Activated CD4-positive, alpha-beta memory T cell treated with anti-CD3 and anti-CD28 coated beads, Interleukin-2, amount 10 ng/mL, durations not matched to agents 7 days and 5 days (primary cell): ENCODE data around the gene DNAJC12. TPM values are rescaled to one million over a fixed set of nuclear protein-coding genes. Genes with fewer than 3 reads are reported as not detected.
"Not testable (repeated sequence)": the region's sequence is repeated elsewhere in the genome, so short reads cannot be mapped to it uniquely, and the experiment has no call there.

ENCODE experiments used
- CTCF ChIA-PET: fragments of 350-600 bp; sonication (Branson Sonifier 250); formaldehyde crosslinking; loops from one replicate; lab custom pipeline; 2021; ENCODE audit warnings: antibody characterized with exemption, inconsistent platforms; lab: Charles Lee
- POLR2A ChIA-PET: fragments of 350-600 bp; sonication (Branson Sonifier 250); formaldehyde crosslinking; loops from one replicate; lab custom pipeline; 2021; ENCODE audit warnings: antibody characterized with exemption; lab: Charles Lee
- DNase-seq: peaks from one replicate; pipeline ENCODE4 v3.0.0-alpha.2; 2020
- H3K27ac Mint-ChIP-seq: one replicate; pipeline ENCODE4 v1.8.0; 2021; ENCODE audit warnings: mild to moderate bottlenecking, mixed read lengths
- H3K27me3 Mint-ChIP-seq: one replicate; pipeline ENCODE4 v1.8.0; 2021; ENCODE audit warnings: mixed read lengths
- H3K36me3 Mint-ChIP-seq: one replicate; pipeline ENCODE4 v1.8.0; 2021; ENCODE audit warnings: low read depth, mixed read lengths
- H3K4me1 Mint-ChIP-seq: one replicate; pipeline ENCODE4 v1.8.0; 2021; ENCODE audit warnings: mixed read lengths
- H3K4me3 Mint-ChIP-seq: one replicate; pipeline ENCODE4 v1.8.0; 2021; ENCODE audit warnings: mild to moderate bottlenecking, mixed read lengths
- H3K9me3 Mint-ChIP-seq: one replicate; pipeline ENCODE4 v1.8.0; 2021; ENCODE audit warnings: mixed read lengths
- total RNA-seq, 2 experiments: library from RNA; stranded (reverse); gene quantifications; one replicate each; pipeline ENCODE4 v1.2.3, GENCODE V29; 2021

The DNAJC12 gene
- 1 to 10 TPM; 4.1 to 6.1 TPM for total RNA-seq

DNA sequence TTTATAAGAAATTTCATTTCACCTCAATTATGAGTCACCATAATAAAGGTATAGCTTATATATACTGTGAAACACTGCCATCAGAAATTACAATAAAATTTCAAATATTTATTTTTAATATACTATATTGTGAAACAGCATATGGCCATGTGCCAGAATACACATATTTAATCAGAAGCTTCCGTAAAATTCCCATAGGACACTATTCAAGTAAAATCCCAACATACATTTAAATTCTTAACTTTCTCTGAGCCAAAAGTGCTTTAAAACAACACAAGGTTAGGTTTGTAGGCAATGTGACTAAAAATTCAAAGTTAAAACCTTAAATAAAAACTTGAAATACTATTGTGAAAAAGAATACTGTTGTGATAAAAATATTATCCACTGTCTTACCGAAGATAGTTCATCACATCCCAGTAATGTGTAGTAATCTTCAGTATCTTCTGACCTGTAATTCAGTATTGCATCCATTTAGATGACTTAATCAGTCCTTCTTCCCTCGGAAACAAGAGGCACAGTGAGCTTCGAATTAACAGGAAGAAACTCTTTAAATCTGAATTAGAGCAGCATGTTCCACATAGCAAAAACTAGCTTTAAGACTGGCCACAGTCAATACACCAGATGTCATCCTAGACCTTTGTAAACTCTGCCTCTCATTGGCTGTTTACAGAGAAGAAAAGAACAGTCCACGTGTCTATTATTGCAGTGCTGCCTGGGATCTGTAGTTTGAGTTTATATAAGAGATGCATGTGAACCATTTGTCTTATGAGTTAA lies at the start of gene DNAJC12:
Gene DNAJC12, minus strand, starts transcription at position 648 of the 774 bp plus-strand sequence. Its CDS starts 177 bp downstream, at position 471.
- POLR2A ChIA-PET = interaction anchor here (0.6 to 1.9 kb wide), 4 partner anchors 12 to 74 kb away, joined by 3 to 6 read pairs (median 4); no protein-coding TSS in a partner anchor
- CTCF ChIA-PET = interaction anchor here (1.3 to 2.9 kb wide), 2 partner anchors 49 to 318 kb away, joined by 3 to 17 read pairs; no protein-coding TSS in a partner anchor
- Mint-ChIP-seq H3K4me3 (peak within 1 kb of the TSS; percentile 49), H3K27ac (no peak within 1 kb of the TSS), H3K4me1 (peaks cover 9% of the 10 kb centered on the region), H3K9me3 (peaks cover 12% of the 10 kb centered on the region), H3K36me3 (no peaks in the 10 kb centered on the region), H3K27me3 (no peaks in the 10 kb centered on the region)
- no peak for DNase-seq

DNA sequence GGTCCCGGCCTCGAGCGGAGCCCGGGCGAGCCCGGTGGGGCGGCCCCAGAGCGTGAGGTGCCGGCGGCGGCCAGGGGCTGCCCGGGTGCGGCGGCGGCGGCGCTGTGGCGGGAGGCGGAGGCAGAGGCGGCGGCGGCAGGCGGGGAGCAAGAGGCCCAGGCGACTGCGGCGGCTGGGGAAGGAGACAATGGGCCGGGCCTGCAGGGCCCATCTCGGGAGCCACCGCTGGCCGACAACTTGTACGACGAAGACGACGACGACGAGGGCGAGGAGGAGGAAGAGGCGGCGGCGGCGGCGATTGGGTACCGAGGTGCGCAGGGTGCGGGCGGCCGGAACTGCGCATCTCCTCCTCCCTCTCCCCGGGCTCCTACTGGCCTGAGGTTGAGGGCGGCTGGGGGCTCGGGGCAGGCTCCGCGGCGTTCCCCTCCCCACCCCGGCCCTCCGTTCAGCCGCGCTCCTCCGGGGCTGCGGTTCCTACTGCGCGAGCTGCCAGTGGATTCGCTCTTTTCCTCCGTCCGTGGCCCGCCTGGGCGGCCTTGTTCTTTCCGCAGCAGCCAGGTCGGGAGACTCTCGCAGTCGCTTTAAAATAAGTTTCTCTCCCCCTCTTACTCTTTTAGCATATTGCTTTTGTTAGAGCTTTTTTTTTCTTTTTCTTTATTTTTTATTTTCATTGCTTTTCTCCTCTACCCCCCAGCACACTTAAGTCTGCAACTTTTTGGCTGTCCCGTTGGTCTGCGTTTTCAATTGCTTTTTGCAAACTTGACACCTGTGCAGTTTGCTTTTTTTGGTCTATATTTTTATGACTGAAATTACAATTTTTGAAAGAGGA lies 47.1 kb upstream of the DNAJC12 start:
- Mint-ChIP-seq H3K27ac (peak overlapping the region; percentile 90), H3K9me3 (no peaks in the 10 kb centered on the region), H3K36me3 (peaks cover 41% of the 10 kb centered on the region), H3K4me3 (peak overlapping the region; percentile 94), H3K27me3 (no peaks in the 10 kb centered on the region), H3K4me1 (peaks cover 40% of the 10 kb centered on the region)
- DNase-seq = peak; percentile 83
- CTCF ChIA-PET = interaction anchor here (1.0 to 3.4 kb wide), 5 partner anchors 29 to 270 kb away, joined by 5 to 22 read pairs (median 6); no protein-coding TSS in a partner anchor
- POLR2A ChIA-PET = interaction anchor here (0.6 to 5.9 kb wide), 26 partner anchors 10 to 835 kb away, joined by 3 to 55 read pairs (median 3); partner anchors contain the start of genes HNRNPH3 and PBLD

DNA sequence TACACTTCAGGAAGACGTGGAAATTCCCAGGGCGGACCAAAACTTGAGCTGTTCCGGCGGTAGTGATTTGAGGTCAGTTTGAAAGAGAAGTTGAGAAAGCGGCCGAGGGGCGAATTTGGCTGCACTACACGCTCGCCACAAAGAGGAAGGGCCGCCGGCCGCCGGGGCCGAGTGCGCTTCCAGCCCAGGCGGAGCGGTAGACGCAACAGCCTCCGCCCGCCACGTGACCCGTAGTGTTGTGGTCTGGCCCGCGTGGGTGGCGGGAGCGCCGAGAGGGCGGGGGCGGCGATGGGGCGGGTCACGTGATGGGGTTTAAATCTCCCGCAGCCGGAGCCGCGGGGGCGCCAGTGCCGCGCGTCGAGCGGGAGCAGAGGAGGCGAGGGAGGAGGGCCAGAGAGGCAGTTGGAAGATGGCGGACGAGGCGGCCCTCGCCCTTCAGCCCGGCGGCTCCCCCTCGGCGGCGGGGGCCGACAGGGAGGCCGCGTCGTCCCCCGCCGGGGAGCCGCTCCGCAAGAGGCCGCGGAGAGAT lies 46.4 kb upstream of the DNAJC12 start, which contains the start of gene SIRT1:
Gene SIRT1, plus strand, starts transcription at position 344 of the 529 bp plus-strand sequence. Its CDS starts 66 bp downstream, at position 410.
- H3K4me3 Mint-ChIP-seq = peak within 1 kb of the TSS; percentile 94
- ChIA-PET POLR2A (interaction anchor here (0.8 to 5.9 kb wide), 17 partner anchors 10 to 1016 kb away, joined by 3 to 55 read pairs (median 3); partner anchors contain the start of genes HNRNPH3 and PBLD), CTCF (interaction anchor here (1.0 to 3.4 kb wide), 3 partner anchors 29 to 272 kb away, joined by 3 to 22 read pairs (median 6); no protein-coding TSS in a partner anchor)
- no peaks in the 10 kb centered on the region for H3K27me3 Mint-ChIP-seq
- peaks cover 36% of the 10 kb centered on the region for H3K36me3 Mint-ChIP-seq
- DNase-seq = peak; percentile 94
- H3K27ac Mint-ChIP-seq = peak within 1 kb of the TSS; percentile 95
- peaks cover 36% of the 10 kb centered on the region for H3K4me1 Mint-ChIP-seq
- no peaks in the 10 kb centered on the region for H3K9me3 Mint-ChIP-seq

DNA sequence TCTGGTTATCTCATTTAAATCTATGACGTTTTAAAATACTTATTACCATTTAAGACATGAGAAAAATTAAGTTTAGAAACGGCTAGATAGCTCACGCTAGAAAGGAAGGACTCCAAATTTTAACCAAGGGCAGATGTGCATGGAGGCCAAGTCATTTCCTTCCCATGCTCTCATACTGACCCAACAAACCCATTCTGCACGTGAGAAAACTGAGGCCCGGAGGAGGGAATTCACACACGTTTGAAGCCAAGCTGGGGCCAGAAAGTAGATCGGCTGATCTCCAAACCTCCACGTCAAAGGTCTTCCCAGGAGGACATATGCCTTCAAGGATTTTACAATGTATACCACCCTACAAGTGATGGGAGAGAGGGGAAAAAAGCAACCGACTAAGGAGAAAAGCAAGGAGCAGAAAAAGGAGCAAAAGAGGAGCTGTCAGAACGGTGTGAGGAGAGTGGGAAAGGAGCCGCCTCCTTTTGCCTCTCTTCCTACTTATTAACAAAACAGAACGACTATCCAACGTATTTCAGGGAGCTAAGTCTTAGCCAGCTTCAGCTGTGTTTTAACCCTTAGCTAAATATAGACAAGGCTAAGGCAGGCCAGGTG lies 45.8 kb upstream of the DNAJC12 start:
- Mint-ChIP-seq H3K27me3 (no peaks in the 10 kb centered on the region), H3K27ac (peak overlapping the region; percentile 95), H3K36me3 (peaks cover 30% of the 10 kb centered on the region), H3K4me1 (peaks cover 31% of the 10 kb centered on the region), H3K4me3 (peak overlapping the region; percentile 74), H3K9me3 (no peaks in the 10 kb centered on the region)
- DNase-seq = no peak
- ChIA-PET POLR2A (interaction anchor here (0.7 to 5.9 kb wide), 14 partner anchors 11 to 1017 kb away, joined by 3 to 55 read pairs (median 3); partner anchors contain the start of genes HNRNPH3 and PBLD), CTCF (interaction anchor here (1.0 to 3.4 kb wide), 3 partner anchors 28 to 272 kb away, joined by 3 to 22 read pairs (median 6); no protein-coding TSS in a partner anchor)

DNA sequence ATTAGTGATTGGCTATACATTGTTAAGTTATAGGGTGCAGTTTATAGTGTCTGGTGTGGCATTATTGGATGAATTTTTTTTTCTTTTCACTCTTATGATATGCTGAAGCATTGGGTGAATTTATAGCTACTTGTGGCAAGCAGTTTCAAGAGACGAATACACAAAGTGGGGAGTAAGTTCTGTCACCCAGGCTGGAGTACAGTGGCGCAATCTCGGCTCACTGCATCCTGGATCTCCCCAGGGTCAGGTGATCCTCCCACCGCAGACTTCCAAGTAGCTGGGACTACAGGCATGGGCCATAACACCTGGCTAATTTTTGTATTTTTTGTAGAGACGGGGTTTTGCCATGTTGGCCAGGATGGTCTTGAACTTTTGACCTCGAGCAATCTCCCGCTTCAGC lies 40.1 kb upstream of the DNAJC12 start:
- Mint-ChIP-seq H3K4me3 (no peak overlapping the region), H3K4me1 (no peaks in the 10 kb centered on the region), H3K27me3 (no peaks in the 10 kb centered on the region), H3K9me3 (no peaks in the 10 kb centered on the region), H3K27ac (no peak overlapping the region), H3K36me3 (no peaks in the 10 kb centered on the region)
- CTCF ChIA-PET = interaction anchor here (0.7 to 1.0 kb wide), 2 partner anchors 220 to 279 kb away, joined by 3 read pairs; no protein-coding TSS in a partner anchor
- POLR2A ChIA-PET = no interaction called here
- DNase-seq = no peak

DNA sequence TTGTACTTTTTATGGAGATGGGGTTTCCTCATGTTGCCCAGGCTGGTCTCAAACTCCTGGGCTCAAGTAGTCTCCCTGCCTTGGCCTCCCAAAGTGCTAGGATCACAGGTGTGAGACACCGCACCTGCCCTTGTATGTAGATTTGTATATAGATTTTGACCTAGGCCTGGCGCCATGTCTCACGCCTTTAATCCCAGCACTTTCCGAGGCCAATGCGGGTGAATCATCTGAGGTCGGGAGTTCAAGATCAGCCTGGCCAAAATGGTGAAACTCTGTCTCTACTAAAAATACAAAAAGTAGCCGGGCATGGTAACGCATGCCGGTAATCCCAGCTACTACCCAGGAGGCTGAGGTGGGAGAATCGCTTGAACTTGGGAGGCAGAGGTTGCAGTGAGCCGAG lies 39.4 kb upstream of the DNAJC12 start:
- not testable (repeated sequence) for H3K4me3 Mint-ChIP-seq, H3K4me1 Mint-ChIP-seq, H3K27me3 Mint-ChIP-seq, DNase-seq, H3K9me3 Mint-ChIP-seq, H3K36me3 Mint-ChIP-seq, H3K27ac Mint-ChIP-seq
- ChIA-PET POLR2A (interaction anchor here (0.7 kb wide), 2 partner anchors 294 to 984 kb away, joined by 3 read pairs; no protein-coding TSS in a partner anchor), CTCF (interaction anchor here (0.7 to 1.0 kb wide), 2 partner anchors 219 to 279 kb away, joined by 3 read pairs; no protein-coding TSS in a partner anchor)

DNA sequence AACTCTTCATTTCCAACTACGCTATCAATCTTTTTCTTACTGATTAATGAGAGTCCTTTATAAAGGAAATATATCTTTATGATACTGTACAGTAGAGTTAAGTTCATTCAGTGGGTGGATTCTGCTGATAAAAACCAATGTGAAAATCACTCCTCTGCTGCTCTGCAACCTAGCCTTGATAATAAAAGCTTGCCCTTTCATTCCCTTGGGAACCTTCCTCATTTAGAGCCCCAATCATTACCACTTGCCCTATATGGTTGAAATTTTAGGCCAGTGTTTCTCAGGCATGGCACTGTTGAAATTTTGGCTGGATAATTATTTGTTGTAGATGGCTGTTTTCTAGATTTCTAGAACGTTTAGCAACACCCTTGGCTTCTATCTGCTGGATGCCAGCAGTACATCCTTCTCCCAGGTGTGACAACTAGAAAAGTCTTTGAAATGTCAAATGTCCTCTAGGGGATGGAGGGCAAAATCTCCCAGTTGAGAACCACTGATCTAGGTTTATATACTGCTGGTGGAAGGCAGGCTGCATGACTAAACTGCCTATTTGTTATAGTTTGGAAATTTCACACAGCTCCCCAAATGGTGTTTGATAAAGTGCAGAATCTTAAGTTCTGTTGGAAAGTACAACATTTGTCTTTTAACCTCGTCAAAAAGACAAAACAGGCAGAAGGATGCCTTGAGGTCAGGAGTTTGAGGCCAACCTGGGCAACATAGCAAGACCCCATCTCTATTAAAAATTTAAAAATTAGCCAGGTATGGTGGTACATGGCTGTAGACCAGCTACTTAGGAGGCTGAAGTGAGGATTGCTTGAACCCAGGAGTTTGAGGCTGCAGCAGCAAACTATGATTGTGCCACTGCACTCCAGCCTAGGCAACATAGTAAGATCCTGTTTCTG lies 37.6 kb upstream of the DNAJC12 start:
- H3K27me3 Mint-ChIP-seq = no peaks in the 10 kb centered on the region
- no peak overlapping the region for H3K4me3 Mint-ChIP-seq
- H3K4me1 Mint-ChIP-seq = no peaks in the 10 kb centered on the region
- no peaks in the 10 kb centered on the region for H3K9me3 Mint-ChIP-seq
- H3K36me3 Mint-ChIP-seq = no peaks in the 10 kb centered on the region
- no peak overlapping the region for H3K27ac Mint-ChIP-seq
- DNase-seq = no peak
- ChIA-PET CTCF (no interaction called here), POLR2A (no interaction called here)

DNA sequence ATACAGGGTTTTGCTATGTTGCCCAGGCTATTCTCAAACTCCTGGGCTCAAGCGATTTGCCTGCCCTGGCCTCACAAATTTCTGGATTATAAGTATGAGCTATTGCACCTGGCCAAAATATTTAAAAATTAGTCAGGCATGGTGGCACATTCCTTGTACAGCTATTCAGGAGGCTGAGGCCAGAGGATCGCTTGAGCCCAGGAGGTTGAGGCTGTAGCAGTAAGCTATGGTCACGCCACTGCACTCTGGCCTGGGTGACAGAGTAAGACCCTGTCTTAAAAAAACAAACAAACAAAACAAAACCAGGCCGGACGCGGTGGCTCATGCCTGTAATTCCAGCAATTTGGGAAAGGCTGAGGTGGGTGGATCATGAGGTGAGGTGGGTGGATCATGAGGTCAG lies 32.0 kb upstream of the DNAJC12 start:
- Mint-ChIP-seq H3K4me1 (no peaks in the 10 kb centered on the region), H3K27me3 (no peaks in the 10 kb centered on the region), H3K27ac (no peak overlapping the region), H3K9me3 (no peaks in the 10 kb centered on the region), H3K4me3 (no peak overlapping the region), H3K36me3 (no peaks in the 10 kb centered on the region)
- ChIA-PET CTCF (no interaction called here), POLR2A (interaction anchor here (1.4 kb wide), 1 partner anchor 16 kb away, joined by 3 read pairs; no protein-coding TSS in a partner anchor)
- no peak for DNase-seq

DNA sequence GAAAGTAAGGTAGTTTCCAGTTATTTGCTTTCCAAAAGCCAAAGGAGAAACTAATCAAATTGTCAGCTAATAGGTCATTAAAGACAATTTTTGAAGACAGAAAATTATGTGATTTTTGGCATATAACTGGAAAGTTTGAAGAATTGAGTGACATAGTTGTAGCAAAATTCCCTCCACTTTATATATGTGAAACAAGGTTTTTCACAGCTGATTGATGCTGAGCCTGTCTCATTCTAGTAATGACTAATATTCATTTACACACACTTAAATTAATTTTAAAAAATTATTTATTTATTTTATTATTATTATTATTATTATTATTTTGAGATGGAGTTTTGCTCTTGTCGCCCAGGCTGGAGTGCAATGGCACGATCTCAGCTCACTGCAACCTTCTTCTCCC lies 30.1 kb upstream of the DNAJC12 start:
- no peak overlapping the region for H3K4me3 Mint-ChIP-seq
- H3K27me3 Mint-ChIP-seq = no peaks in the 10 kb centered on the region
- ChIA-PET POLR2A (interaction anchor here (0.5 to 1.0 kb wide), 2 partner anchors 16 to 816 kb away, joined by 3 to 5 read pairs; no protein-coding TSS in a partner anchor), CTCF (interaction anchor here (0.7 to 1.8 kb wide), 3 partner anchors 9 to 41 kb away, joined by 3 to 7 read pairs (median 3); no protein-coding TSS in a partner anchor)
- no peaks in the 10 kb centered on the region for H3K9me3 Mint-ChIP-seq
- no peak overlapping the region for H3K27ac Mint-ChIP-seq
- no peaks in the 10 kb centered on the region for H3K4me1 Mint-ChIP-seq
- no peak for DNase-seq
- H3K36me3 Mint-ChIP-seq = no peaks in the 10 kb centered on the region

DNA sequence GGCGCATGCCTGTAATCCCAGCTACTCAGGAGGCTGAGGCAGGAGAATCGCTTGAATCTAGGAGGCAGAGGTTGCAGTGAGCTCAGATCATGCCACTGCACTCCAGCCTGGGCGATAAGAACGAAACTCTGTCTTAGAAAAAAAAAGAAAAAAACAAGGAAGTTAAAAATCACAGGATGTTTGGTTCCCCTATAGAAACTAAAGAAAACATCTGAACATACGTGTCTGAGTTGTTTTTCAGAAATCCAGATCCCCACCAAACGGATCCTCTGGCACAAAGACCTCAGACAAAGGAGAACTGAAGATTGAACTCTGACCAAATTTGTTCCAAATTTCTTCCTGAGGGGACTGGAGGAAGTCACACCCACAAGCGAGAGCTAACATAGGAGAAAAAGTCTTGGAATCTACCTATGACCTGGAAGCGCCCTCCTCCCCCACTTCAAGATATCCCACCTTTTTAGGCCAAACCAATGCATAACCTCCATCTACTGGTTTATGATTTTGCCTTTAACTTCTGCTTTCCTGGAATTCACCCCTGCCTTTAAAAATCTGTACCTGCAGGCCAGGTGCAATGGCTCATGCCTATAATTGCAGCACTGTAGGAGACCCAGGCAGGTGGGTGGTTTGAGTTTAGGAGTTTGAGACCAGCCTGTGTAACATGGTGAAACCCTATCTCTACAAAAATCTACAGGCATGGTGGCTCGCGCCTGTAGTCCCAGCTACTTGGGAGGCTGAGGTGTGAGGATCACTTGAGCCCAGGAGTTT lies 26.8 kb upstream of the DNAJC12 start:
- CTCF ChIA-PET = interaction anchor here (1.3 to 2.2 kb wide), 2 partner anchors 9 to 292 kb away, joined by 6 to 7 read pairs; no protein-coding TSS in a partner anchor
- H3K4me1 Mint-ChIP-seq = no peaks in the 10 kb centered on the region
- H3K27me3 Mint-ChIP-seq = no peaks in the 10 kb centered on the region
- no peaks in the 10 kb centered on the region for H3K36me3 Mint-ChIP-seq
- DNase-seq = no peak
- no peak overlapping the region for H3K27ac Mint-ChIP-seq
- H3K4me3 Mint-ChIP-seq = no peak overlapping the region
- no peaks in the 10 kb centered on the region for H3K9me3 Mint-ChIP-seq
- POLR2A ChIA-PET = no interaction called here
